C4-2B (cell line): ENCODE data around the gene POLK.

Source experiments
- CTCF ChIP-seq: fragments of 450-650 bp; conservative IDR thresholded peaks from 2 replicates; pipeline ENCODE4 v1.5.1; 2017; ENCODE audit warnings: mild to moderate bottlenecking
- ZFX ChIP-seq: fragments of 450-650 bp; IDR thresholded peaks from 2 replicates; pipeline ENCODE4 v1.6.1; 2017

DNA sequence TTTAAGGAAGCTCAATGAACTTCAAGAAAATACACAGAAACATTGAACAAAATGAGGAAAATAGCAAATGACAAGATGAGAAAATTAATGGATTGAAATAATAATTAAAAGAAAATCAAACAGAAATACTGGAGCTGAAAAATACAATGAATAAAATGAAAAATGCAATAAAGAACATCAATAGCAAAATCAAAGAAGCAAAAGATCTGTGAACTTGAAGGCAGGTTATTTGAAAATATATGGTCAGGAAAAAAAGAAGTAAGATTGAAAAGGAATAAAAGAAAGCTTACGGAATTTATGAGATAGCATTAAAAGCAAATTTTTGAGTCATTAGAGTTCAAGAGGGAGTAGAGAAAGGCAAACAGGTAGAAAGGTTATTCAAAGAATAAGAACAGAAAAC, 42.7 kb upstream of the POLK start:
- TF ChIP-seq CTCF (no peak), ZFX (no peak)
